GM18499 (cell line): ENCODE results near the gene ENTPD3.

Experiments used
- ATAC-seq: cut with Tn5 transposase; IDR thresholded peaks from one replicate; pipeline ENCODE4 v1.9.1; 2021; ENCODE audit warnings: moderate number of reproducible peaks; ENCODE audit not compliant: insufficient read depth, unreplicated experiment

ENTPD3 gene, protein sequence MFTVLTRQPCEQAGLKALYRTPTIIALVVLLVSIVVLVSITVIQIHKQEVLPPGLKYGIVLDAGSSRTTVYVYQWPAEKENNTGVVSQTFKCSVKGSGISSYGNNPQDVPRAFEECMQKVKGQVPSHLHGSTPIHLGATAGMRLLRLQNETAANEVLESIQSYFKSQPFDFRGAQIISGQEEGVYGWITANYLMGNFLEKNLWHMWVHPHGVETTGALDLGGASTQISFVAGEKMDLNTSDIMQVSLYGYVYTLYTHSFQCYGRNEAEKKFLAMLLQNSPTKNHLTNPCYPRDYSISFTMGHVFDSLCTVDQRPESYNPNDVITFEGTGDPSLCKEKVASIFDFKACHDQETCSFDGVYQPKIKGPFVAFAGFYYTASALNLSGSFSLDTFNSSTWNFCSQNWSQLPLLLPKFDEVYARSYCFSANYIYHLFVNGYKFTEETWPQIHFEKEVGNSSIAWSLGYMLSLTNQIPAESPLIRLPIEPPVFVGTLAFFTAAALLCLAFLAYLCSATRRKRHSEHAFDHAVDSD

DNA sequence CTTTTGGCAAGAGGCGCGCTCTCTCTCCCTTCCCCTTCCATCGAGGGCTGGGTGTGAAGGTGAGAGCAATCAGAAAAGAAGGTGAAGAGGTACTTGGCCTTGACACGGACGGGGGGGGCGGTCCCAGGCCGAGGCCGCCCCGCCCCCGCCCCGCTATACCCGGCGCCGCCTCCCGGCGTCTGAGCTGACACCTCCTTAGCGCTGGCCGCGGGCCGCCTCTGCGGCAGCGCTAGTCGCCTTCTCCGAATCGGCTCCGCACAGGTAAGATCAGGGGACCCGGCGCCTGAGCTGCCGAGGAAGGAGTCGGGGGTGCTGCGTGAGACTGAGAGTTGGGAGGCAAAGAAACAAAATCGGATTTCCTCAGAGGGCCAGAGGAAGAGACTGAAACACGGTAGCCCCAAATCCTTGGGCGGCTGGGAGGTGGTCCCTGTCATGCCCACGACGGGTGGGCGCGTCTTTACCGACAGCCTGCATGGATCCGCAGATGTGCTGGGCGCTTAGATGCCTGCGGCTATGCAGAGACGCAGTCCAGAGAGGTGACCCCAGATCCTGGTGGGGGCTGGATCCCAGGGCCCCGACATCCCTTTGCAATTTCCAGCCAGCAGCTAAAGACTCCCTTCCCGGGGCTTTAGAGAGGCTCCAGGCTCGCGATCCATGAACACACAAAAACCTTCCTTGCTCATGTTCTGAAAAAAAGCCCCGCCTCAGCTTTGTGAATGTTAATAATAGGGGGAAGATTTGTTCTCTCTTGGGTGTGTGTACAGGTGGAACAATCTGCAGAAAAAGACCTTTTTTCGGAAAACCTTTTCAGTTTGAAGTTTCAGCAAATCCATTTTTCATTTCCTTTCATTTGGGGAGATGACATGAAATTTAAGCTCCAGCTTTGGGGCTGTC, at the start of gene ENTPD3:
ENTPD3 (plus strand) TSS at position 184 of the 894 bp plus-strand sequence. CDS start 874 bp downstream, outside the sequence.
- no peak for ATAC-seq

DNA sequence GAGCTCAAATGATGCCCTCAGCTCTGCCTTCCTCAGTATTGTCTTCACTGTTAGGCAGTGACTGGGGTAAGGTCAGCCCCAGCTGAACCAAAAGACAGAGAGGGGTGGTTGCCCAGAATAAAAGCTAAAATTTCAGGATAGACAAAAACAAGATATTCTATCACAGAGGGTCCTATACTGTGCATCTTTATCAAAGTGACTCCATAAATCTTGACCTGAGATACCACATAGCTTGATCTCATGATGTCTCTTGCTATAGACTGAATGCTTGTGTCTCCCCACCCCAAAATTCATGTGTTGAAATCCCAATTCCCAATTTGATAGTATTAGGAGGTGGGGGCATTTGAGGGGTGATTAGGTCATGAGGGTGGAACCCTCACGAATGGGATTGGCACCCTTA, 47.1 kb upstream of the ENTPD3 start:
- ATAC-seq: no peak

GRCh38 chr3:40340541-40341170, 46.3 kb upstream of the ENTPD3 start:
- no peak for ATAC-seq

DNA sequence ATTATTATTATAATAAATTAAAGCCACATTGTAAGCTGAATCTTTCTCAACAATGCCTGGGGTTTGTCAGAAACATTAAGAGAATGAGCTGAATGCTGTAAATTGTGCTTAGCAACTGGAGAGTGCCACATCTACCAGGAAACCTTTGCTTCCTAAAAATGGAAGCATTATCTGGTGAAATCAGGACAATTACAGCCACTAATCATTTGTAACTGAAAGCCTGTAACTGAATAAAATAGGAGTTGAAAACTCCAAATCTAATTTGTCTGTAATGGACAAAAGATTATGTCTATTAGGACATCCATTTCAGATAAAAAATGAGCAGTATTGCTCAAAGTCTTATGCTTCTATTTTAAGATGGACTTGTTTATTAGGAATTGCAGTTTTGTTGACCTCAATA, 45.3 kb upstream of the ENTPD3 start:
- ATAC-seq: no peak

DNA sequence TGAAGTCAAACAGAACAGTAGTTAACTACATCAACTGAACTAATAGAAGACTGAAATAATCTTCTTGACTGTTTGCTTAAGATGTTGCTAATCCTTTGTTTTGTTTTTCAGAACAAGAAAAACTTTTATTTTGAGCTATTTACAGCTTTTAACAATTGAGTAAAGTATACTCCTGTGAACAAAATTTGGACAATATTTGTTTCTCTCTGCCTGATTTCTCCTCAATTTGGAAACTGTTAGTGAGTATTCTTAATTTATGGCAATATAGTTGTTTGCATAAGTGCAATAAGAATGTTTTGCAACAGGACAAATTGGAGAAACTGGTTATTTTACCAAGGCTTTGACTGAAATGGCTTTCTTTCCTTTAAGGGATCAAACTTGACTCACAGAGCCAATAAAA, 36.5 kb upstream of the ENTPD3 start:
- no peak for ATAC-seq

DNA sequence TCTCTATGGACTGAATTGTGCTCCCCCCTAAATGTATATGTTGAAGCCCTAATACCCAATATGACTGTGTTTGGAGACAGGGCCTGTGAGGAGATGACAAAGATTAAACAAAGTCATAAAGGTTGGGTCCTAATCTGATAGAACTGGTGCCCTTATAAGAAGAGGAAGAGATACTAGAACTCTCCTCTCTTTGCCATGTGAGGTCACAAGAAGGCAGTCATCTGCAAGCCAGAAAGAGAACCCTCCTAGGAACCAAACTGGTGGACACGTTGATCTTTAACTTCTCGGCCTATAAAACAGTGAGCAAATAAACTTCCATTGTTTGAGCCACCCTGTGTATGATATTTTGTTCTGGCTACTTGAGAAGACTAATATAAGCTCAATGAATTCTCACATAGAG, 31.6 kb upstream of the ENTPD3 start:
- ATAC-seq: no peak

GRCh38 chr3:40358454-40358853, 28.5 kb upstream of the ENTPD3 start:
- ATAC-seq: no peak

DNA sequence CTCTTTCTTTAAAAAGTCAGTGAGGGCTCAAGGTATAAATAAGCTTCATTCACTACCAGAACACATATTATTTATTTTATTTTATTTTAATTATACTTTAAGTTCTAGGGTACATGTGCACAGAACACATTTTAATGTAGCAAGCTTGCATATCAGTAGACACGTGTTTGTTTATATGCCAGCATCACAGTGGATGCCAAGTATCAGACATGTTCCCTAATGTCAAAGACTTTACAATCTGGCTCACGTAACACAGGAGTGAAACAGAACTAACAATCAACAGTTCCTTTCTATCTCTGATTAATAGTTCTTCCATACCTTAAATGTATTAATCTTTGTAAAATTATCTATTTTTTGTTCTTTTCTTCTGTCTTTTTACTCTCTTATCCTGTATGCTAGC, 23.3 kb upstream of the ENTPD3 start:
- no peak for ATAC-seq

GRCh38 chr3:40366203-40367162, 20.5 kb upstream of the ENTPD3 start:
- ATAC-seq: no peak

GRCh38 chr3:40369716-40370115, 17.3 kb upstream of the ENTPD3 start:
- ATAC-seq: no peak

- ATAC-seq: no peak
Measured at GRCh38 chr3:40377822-40378221, 9.2 kb upstream of the ENTPD3 start.

DNA sequence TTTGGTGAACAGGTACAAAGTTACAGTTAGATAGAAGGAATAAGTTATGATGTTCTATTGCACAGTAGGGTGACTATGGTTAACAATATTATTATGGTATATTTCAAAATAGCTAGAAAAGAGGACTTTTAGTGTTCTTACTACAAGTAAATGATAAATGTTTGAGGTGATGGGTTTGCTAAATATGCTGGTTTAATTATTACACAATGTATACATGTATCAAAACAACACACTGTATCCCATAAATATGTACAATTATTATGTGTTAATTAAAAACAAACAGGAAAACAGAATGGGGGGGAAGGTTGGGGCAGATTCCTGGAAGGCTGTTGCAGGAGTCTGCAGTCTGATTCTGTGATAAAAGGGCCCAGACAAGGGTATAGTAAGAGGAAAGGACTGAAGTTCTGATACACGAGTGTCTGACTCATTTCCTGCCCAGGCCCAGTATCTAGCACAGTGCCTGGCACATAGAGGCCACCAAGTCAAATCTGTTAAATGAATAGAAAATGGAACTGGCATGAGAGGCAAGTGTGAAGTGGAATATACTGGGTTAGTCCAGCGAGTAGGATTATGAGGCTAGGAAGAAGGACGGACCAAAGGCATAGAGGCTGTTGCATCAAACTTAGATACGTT, 7.2 kb upstream of the ENTPD3 start:
- no peak for ATAC-seq

DNA sequence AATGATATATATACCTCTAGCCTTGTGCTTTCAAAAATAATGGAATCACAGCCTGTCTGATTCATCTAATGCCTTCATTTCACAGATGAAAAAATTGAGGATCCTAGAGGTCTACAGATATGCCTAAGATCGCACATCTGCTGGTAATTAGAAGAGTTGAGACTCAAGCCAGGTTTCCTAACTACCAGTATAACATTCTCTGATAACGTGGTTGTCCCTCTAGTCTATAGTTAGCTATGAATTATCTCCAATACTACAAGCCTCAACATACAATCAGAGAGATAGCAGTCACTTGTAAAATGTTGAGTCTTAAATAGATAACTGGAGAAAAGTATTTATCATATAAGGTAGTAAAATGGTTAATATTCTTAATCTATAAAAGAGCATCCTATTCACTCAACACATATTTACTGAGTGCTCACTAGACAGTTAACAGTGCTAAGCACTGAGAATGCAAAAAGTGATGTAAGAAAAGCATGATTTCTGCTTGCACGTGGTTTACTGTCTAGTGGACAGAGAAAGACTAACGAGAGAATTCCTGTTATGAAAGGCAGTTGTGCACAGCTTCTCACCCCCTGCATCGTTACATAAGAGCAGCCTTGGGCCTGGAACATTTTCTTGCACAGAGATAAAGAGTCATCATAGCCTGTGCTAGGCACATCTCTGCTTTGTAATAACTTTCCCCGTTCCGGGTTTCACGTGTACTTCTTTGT, 4.9 kb upstream of the ENTPD3 start:
- no peak for ATAC-seq

DNA sequence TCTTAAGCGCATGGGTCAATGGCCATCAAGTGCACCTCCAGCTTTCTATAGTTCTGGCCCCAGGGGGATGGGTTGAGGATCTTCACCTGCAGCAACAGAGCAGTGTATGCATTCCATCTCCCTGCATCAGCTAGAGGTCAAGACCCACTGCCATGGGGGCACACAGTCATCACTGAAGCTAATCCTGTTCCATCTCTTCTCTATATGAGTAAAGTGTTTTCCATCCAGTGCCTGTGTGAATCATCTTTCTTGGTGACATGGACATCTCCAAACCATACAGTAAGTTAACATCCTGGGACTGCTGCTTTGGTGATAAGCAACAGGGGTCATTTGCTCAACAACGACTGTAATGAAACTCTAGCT, 4.4 kb upstream of the ENTPD3 start:
- no peak for ATAC-seq

GRCh38 chr3:40386213-40386612, 771 bp upstream of the ENTPD3 start:
- ATAC-seq: no peak

DNA sequence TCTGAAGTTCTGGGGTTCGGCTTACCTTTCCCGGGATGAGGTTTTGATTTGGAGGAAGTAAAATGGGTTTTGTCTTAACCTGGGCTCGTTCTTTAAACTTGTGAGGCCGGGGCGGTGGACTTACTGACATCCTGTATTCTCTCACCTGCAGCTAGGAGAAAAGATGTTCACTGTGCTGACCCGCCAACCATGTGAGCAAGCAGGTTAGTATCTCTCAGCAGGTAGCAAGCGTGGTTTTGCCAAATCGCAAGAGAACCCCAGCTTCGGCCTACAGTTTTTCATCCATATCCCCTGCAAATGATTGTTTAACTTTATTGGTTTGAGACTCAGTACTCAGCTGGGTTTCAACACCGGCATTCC, 891 bp downstream of the ENTPD3 start:
- no peak for ATAC-seq

- ATAC-seq: no peak
Measured at GRCh38 chr3:40396406-40396805, 9.4 kb downstream of the ENTPD3 start.

DNA sequence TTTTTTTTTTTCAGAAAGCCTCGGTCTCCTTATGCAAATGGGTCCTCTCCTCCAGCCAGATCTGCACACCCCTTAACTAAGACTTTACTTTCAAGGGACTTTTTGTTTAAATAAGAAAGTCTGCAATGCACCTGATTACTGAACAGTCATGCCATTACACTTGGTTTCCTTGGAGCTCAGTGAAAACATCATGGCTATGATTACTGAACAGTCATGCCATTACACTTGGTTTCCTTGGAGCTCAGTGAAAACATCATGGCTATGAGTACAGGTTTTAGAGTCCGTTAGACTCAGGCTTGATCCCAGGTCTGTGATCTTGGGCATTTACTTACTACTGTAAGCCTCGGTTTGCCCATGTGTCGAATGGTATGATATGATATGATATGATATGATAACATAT, 10.1 kb downstream of the ENTPD3 start:
- ATAC-seq: no peak

DNA sequence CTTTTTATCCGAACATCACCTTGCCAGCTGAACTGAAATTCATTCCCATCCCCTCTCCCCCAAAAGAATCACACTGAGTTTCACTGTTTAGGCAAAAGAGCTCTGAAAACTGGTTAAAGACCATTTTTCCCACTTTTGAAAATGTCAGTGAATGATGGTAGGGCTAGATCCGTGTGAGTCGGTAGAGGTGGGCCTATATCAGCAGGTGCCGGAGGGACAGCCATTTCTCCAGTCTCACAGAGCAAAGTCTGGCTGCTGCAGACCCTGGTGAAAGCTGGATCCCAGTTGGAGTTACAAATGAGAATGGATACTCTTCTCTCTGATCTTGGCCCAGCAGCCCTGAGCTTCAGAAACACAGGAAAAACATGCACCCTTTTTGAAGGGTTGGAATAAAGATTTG, 10.9 kb downstream of the ENTPD3 start:
- ATAC-seq: no peak
